Hindlimb muscle (tissue), 1 donor: ENCODE data around the gene BACH2. TPM values are rescaled to one million over a fixed set of nuclear protein-coding genes. Genes with fewer than 3 reads are reported as not detected.

Source experiments
- DNase-seq: peaks from one replicate; pipeline ENCODE4 v3.0.0-alpha.2; 2013
- polyA plus RNA-seq: library from polyadenylated mRNA; unstranded; fragments of 120-200 nt; gene quantifications from one replicate; pipeline ENCODE4 v1.2.1, GENCODE V29; 2013; ENCODE audit not compliant: insufficient read length

The BACH2 gene
- polyA plus RNA-seq, 1 donor: 6.0 TPM

GRCh38 chr6:90277302-90278011 is 19.2 kb downstream of the BACH2 start:
- no peak for DNase-seq

GRCh38 chr6:90274451-90275030 is 22.1 kb downstream of the BACH2 start:
- DNase-seq: no peak

GRCh38 chr6:90273863-90274262 is 22.8 kb downstream of the BACH2 start:
- DNase-seq: no peak

- no peak for DNase-seq
Measured at GRCh38 chr6:90272895-90273294, 23.7 kb downstream of the BACH2 start.

- DNase-seq: no peak
Measured at GRCh38 chr6:90271831-90272230, 24.8 kb downstream of the BACH2 start.

- no peak for DNase-seq
Measured at GRCh38 chr6:90269334-90269733, 27.3 kb downstream of the BACH2 start.

- no peak for DNase-seq
Measured at GRCh38 chr6:90268178-90268577, 28.5 kb downstream of the BACH2 start.

- no peak for DNase-seq
Measured at GRCh38 chr6:90266905-90267621, 29.6 kb downstream of the BACH2 start.

- DNase-seq: no peak
Measured at GRCh38 chr6:90264561-90264960, 32.1 kb downstream of the BACH2 start.

- DNase-seq: no peak
Measured at GRCh38 chr6:90263633-90264032, 33.0 kb downstream of the BACH2 start.

- DNase-seq: no peak
Measured at GRCh38 chr6:90261801-90262200, 34.8 kb downstream of the BACH2 start.

GRCh38 chr6:90257486-90257738 is 39.2 kb downstream of the BACH2 start:
- DNase-seq: no peak

GRCh38 chr6:90256698-90257485 is 39.8 kb downstream of the BACH2 start:
- no peak for DNase-seq

GRCh38 chr6:90253631-90254030 is 43.0 kb downstream of the BACH2 start:
- no peak for DNase-seq

- DNase-seq: no peak
Measured at GRCh38 chr6:90251295-90251992, 45.2 kb downstream of the BACH2 start.

GRCh38 chr6:90250405-90250804 is 46.2 kb downstream of the BACH2 start:
- DNase-seq: no peak

- DNase-seq: no peak
Measured at GRCh38 chr6:90249458-90249857, 47.2 kb downstream of the BACH2 start.

- no peak for DNase-seq
Measured at GRCh38 chr6:90249034-90249433, 47.6 kb downstream of the BACH2 start.

GRCh38 chr6:90247262-90247661 is 49.4 kb downstream of the BACH2 start:
- DNase-seq: no peak

- no peak for DNase-seq
Measured at GRCh38 chr6:90241229-90241880, 55.3 kb downstream of the BACH2 start.

GRCh38 chr6:90238496-90239266 is 58.0 kb downstream of the BACH2 start:
- DNase-seq: no peak
